HG03520 (cell line): Measurements from ENCODE around the gene TMEM87B.
"Not testable (repeated sequence)": the region's sequence is repeated elsewhere in the genome, so short reads cannot be mapped to it uniquely, and the experiment has no call there.

ENCODE experiments used
- ATAC-seq: cut with Tn5 transposase; IDR thresholded peaks from one replicate; pipeline ENCODE4 v1.9.1; 2021; ENCODE audit warnings: mild to moderate bottlenecking, moderate library complexity; ENCODE audit not compliant: unreplicated experiment

The TMEM87B gene

GRCh38 chr2:112113354-112113753 lies 58.3 kb downstream of the TMEM87B start:
- not testable (repeated sequence) for ATAC-seq

GRCh38 chr2:112118148-112118547 lies 63.1 kb downstream of the TMEM87B start:
- no peak for ATAC-seq

GRCh38 chr2:112121682-112122254 lies 66.7 kb downstream of the TMEM87B start:
- no peak for ATAC-seq

- no peak for ATAC-seq
Measured at GRCh38 chr2:112129060-112129459, 74.0 kb downstream of the TMEM87B start.

GRCh38 chr2:112133344-112133743 lies 78.3 kb downstream of the TMEM87B start:
- no peak for ATAC-seq

GRCh38 chr2:112134120-112134519 lies 79.1 kb downstream of the TMEM87B start:
- no peak for ATAC-seq

GRCh38 chr2:112136096-112136495 lies 81.0 kb downstream of the TMEM87B start:
- no peak for ATAC-seq

GRCh38 chr2:112137516-112138158 lies 82.6 kb downstream of the TMEM87B start:
- no peak for ATAC-seq

GRCh38 chr2:112138159-112139032 lies 83.3 kb downstream of the TMEM87B start, which contains the start of gene FBLN7:
Gene FBLN7, plus strand, starts transcription at chr2:112138385. Its CDS starts 271 bp downstream, at chr2:112138656.
- ATAC-seq, result no peak

GRCh38 chr2:112139033-112139614 lies 84.1 kb downstream of the TMEM87B start:
- ATAC-seq, result not testable (repeated sequence)

GRCh38 chr2:112139661-112140204 lies 84.7 kb downstream of the TMEM87B start:
- not testable (repeated sequence) for ATAC-seq

GRCh38 chr2:112140205-112140802 lies 85.2 kb downstream of the TMEM87B start:
- ATAC-seq, result no peak

GRCh38 chr2:112140899-112141625 lies 86.0 kb downstream of the TMEM87B start:
- no peak for ATAC-seq

- ATAC-seq, result no peak
Measured at GRCh38 chr2:112141626-112142007, 86.5 kb downstream of the TMEM87B start.

GRCh38 chr2:112142525-112143078 lies 87.5 kb downstream of the TMEM87B start:
- no peak for ATAC-seq

- ATAC-seq, result no peak
Measured at GRCh38 chr2:112143150-112143549, 88.1 kb downstream of the TMEM87B start.

- ATAC-seq, result no peak
Measured at GRCh38 chr2:112144966-112145365, 89.9 kb downstream of the TMEM87B start.

- ATAC-seq, result no peak
Measured at GRCh38 chr2:112147382-112148168, 92.5 kb downstream of the TMEM87B start.

- ATAC-seq, result no peak
Measured at GRCh38 chr2:112148477-112148876, 93.4 kb downstream of the TMEM87B start.
